Fibroblast of lung (primary cell): Measurements from ENCODE around the gene TOLLIP.

Source experiments
- CTCF ChIP-seq, 2 donors: IDR thresholded peaks in 1 of 2; conservative IDR thresholded peaks in 1 of 2; 1 replicate in 1 of 2; 2 replicates in 1 of 2; pipeline ENCODE4 v1.5.1; 2011 to 2012; ENCODE audit warnings: low read length in 2 of 2, control low read depth in 1 of 2, inconsistent platforms in 1 of 2, low read depth in 1 of 2, mild to moderate bottlenecking in 1 of 2
- EZH2 ChIP-seq: IDR thresholded peaks from 2 replicates; pipeline ENCODE4 v1.5.1; 2012; ENCODE audit warnings: low read length, control low read depth, mild to moderate bottlenecking; ENCODE audit errors: missing control alignments

- TF ChIP-seq CTCF (conservative IDR thresholded peaks at IDR 0.05 in 1 of 2, IDR thresholded peaks at IDR 0.05 in 1 of 2; ENCODE audit: low read depth in 1 of 2, low read length in 2 of 2), result no peak
- no peak for TF ChIP-seq EZH2
Observed at GRCh38 chr11:1278766-1279673, 30.4 kb downstream of the TOLLIP start.
